Measurements from ENCODE around the gene AQP5.

Gene AQP5

GRCh38 chr12:49967042-49967776 lies 5.5 kb downstream of the AQP5 start:
- peak overlapping the region; percentile 16; the same call in 1 of the 2 replicates for H3K4me3 ChIP-seq (ENCODE audit: low read length)
- no peak overlapping the region for H3K27ac ChIP-seq (ENCODE audit: low read length)
- WGBS (ENCODE audit: insufficient coverage, insufficient read length) = no CpG with 5 or more reads among the region's 40 CpGs
- peak; percentile 54 for DNase-seq (ENCODE audit: low read depth, low spot score)
- H3K36me3 ChIP-seq (ENCODE audit: control insufficient read depth, insufficient read depth, low read length) = no peaks in the 10 kb centered on the region
- peaks cover 3% of the 10 kb centered on the region; the same call in 1 of the 2 replicates for H3K27me3 ChIP-seq (ENCODE audit: control insufficient read depth, insufficient read depth, low read length)
- no peaks in the 10 kb centered on the region for H3K9me3 ChIP-seq (ENCODE audit: control insufficient read depth, insufficient read depth, low read length)
- H3K4me1 ChIP-seq (ENCODE audit: control insufficient read depth, insufficient read depth, low read length) = 0 out of 2 replicates have a peak, but pooled peaks cover 1% of the 10 kb centered on the region

DNA sequence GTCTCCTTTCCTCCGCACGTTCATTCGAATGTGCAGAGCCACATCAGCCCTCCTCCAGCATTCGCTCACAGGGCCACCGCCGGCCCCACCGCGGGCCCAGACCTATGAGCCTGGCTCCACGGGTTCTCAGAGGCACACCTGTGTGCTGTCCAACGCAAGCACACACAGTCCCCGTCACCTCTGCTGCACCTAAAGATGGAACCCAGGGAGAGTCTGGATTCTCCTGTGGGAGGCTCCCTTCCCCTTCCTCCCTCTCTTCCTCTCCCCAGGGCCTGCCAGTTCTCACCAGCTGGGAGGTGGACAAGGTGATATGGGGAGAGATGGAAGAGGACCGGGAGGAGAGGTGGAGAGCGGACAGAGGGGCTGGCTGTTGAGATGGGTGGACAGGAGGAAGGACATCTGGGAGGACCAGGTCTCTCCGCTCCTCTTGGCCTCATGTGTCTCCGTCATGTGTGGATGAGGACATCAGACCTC lies 6.1 kb downstream of the AQP5 start:
- DNase-seq (ENCODE audit: low read depth, low spot score) = no peak
- H3K36me3 ChIP-seq (ENCODE audit: control insufficient read depth, insufficient read depth, low read length) = no peaks in the 10 kb centered on the region
- no peaks in the 10 kb centered on the region; the same call in 1 of the 2 replicates for H3K27me3 ChIP-seq (ENCODE audit: control insufficient read depth, insufficient read depth, low read length)
- no peak overlapping the region for H3K27ac ChIP-seq (ENCODE audit: low read length)
- H3K9me3 ChIP-seq (ENCODE audit: control insufficient read depth, insufficient read depth, low read length) = no peaks in the 10 kb centered on the region
- 0 out of 2 replicates have a peak, but pooled peaks cover 1% of the 10 kb centered on the region for H3K4me1 ChIP-seq (ENCODE audit: control insufficient read depth, insufficient read depth, low read length)
- WGBS (ENCODE audit: insufficient coverage, insufficient read length) = no CpG with 5 or more reads among the region's 15 CpGs
- H3K4me3 ChIP-seq (ENCODE audit: low read length) = peak overlapping the region; percentile 7; the same call in 1 of the 2 replicates

DNA sequence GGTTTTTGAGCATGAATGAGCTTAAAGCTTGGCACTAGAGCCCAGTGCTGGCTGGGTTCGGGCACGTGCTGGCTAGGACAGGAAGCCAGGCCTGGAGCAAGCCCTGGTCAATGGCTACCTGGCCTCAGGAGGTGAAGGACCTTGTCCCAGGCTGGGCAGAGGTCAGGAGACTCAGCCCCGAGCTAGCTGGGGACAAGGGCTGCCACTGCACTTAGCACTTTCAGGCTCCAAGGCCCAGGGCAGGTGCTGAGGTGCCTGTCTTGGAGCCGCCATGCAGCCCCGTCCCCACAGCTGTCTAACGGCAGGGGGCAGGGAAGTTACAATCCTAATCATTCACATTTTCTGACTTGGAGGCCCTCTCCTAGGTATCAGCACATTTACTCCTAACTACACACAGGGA lies 6.8 kb downstream of the AQP5 start:
- H3K27me3 ChIP-seq (ENCODE audit: control insufficient read depth, insufficient read depth, low read length) = no peaks in the 10 kb centered on the region; the same call in 1 of the 2 replicates
- H3K36me3 ChIP-seq (ENCODE audit: control insufficient read depth, insufficient read depth, low read length) = no peaks in the 10 kb centered on the region
- WGBS (ENCODE audit: insufficient coverage, insufficient read length) = no CpG with 5 or more reads among the region's 6 CpGs

GRCh38 chr12:49969027-49969426 lies 7.4 kb downstream of the AQP5 start:
- DNase-seq (ENCODE audit: low read depth, low spot score) = no peak
- Histone ChIP-seq H3K9me3 (ENCODE audit: control insufficient read depth, insufficient read depth, low read length) (no peaks in the 10 kb centered on the region), H3K4me1 (ENCODE audit: control insufficient read depth, insufficient read depth, low read length) (0 out of 2 replicates have a peak, but pooled peaks cover 1% of the 10 kb centered on the region), H3K36me3 (ENCODE audit: control insufficient read depth, insufficient read depth, low read length) (no peaks in the 10 kb centered on the region), H3K4me3 (ENCODE audit: low read length) (no peak overlapping the region), H3K27ac (ENCODE audit: low read length) (no peak overlapping the region), H3K27me3 (ENCODE audit: control insufficient read depth, insufficient read depth, low read length) (no peaks in the 10 kb centered on the region; the same call in 1 of the 2 replicates)
- WGBS (ENCODE audit: insufficient coverage, insufficient read length) = no CpG with 5 or more reads among the region's 5 CpGs

More for the DNA sequence above, 6.8 kb downstream of the AQP5 start:
- Histone ChIP-seq H3K9me3 (ENCODE audit: control insufficient read depth, insufficient read depth, low read length) (no peaks in the 10 kb centered on the region), H3K4me1 (ENCODE audit: control insufficient read depth, insufficient read depth, low read length) (0 out of 2 replicates have a peak, but pooled peaks cover 1% of the 10 kb centered on the region), H3K27ac (ENCODE audit: low read length) (no peak overlapping the region), H3K4me3 (ENCODE audit: low read length) (no peak overlapping the region)
- DNase-seq (ENCODE audit: low read depth, low spot score) = no peak

DNA sequence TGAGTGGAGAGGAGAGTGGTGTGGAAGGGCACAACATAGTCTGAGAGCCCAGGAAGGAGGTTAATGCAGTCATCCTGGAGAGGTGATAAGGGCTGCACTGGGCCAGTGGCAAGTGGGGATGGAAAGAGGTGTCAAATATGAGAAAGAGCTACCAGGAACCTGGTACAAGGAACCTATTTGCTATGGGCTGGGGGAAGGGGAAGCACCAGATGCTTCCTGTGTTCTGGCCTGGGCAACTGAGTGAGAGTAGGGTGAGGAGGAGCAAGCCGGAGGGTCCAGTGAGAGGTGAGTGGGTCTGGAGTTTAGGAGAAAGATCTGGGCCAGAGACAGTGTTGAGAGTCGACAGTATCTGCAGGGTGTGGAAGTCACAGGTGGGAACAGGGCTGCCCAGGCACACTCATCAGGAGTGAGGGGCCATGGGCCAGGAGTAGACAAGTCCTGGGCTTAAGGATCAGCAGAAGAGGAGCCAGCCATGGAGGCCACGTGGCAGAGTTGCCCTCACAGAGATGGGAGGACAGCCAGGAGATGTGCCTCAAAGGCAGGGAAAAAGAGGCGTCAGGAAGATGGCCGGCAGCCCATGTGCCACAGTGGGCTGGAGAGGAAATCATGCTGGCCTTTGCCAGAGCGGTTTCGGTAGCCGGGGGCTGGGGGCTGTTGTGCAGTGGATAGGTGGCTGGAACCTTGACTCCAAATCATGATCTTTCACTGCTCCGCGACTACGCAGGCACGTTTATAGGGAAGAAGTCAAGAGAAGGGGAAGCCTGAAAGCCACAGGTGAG lies 8.2 kb downstream of the AQP5 start:
- DNase-seq (ENCODE audit: low read depth, low spot score) = no peak
- H3K9me3 ChIP-seq (ENCODE audit: control insufficient read depth, insufficient read depth, low read length) = no peaks in the 10 kb centered on the region
- H3K4me3 ChIP-seq (ENCODE audit: low read length) = no peak overlapping the region
- no peaks in the 10 kb centered on the region for H3K36me3 ChIP-seq (ENCODE audit: control insufficient read depth, insufficient read depth, low read length)
- no peaks in the 10 kb centered on the region; the same call in 1 of the 2 replicates for H3K27me3 ChIP-seq (ENCODE audit: control insufficient read depth, insufficient read depth, low read length)
- H3K4me1 ChIP-seq (ENCODE audit: control insufficient read depth, insufficient read depth, low read length) = 0 out of 2 replicates have a peak, but pooled peaks cover 1% of the 10 kb centered on the region
- no peak overlapping the region for H3K27ac ChIP-seq (ENCODE audit: low read length)
- no CpG with 5 or more reads among the region's 12 CpGs for WGBS (ENCODE audit: insufficient coverage, insufficient read length)

DNA sequence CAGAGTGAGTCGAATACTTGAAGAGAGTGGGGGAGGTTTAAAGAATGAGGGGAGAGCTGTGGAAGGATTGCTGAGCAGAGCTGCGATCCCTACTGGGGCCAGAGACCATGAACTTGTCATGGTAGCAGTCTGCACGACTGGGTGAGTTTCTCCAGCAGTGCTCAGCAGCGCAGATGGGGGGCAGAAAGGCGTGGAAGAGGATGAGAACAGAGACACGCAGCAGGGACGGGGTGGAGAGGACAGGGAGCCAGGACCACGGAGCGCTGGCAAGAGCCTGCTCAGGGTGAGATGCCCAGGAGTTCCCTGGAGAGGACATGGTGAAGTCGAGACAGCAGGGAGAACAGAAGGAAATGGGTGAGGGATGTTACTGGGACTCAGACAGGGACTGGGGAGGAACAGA lies 9.0 kb downstream of the AQP5 start:
- Histone ChIP-seq H3K36me3 (ENCODE audit: control insufficient read depth, insufficient read depth, low read length) (no peaks in the 10 kb centered on the region), H3K27ac (ENCODE audit: low read length) (no peak overlapping the region), H3K4me1 (ENCODE audit: control insufficient read depth, insufficient read depth, low read length) (0 out of 2 replicates have a peak, but pooled peaks cover 1% of the 10 kb centered on the region), H3K4me3 (ENCODE audit: low read length) (no peak overlapping the region), H3K9me3 (ENCODE audit: control insufficient read depth, insufficient read depth, low read length) (no peaks in the 10 kb centered on the region), H3K27me3 (ENCODE audit: control insufficient read depth, insufficient read depth, low read length) (no peaks in the 10 kb centered on the region; the same call in 1 of the 2 replicates)
- no peak for DNase-seq (ENCODE audit: low read depth, low spot score)
- no CpG with 5 or more reads among the region's 10 CpGs for WGBS (ENCODE audit: insufficient coverage, insufficient read length)

DNA sequence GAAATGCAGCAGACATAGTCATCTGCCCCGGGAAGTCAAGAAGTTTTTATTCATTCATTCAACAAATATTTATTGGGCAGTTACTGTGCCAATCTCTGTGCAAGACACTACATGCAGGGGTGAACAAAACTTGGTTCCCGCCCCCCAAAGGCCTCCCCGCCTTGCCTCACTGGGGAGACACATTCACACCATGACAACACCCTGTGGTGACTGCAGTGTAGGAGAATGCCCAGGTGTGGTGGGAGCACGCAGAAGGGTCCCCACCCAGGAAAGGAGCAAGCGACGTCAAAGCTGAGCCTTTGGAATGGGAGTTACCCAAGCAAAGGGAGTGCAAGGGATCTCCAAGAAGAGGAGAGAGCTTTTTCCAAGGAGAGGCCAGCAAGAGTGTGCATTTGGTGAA lies 9.5 kb downstream of the AQP5 start:
- no CpG with 5 or more reads among the region's 6 CpGs for WGBS (ENCODE audit: insufficient coverage, insufficient read length)
- no peak overlapping the region for H3K27ac ChIP-seq (ENCODE audit: low read length)

DNA sequence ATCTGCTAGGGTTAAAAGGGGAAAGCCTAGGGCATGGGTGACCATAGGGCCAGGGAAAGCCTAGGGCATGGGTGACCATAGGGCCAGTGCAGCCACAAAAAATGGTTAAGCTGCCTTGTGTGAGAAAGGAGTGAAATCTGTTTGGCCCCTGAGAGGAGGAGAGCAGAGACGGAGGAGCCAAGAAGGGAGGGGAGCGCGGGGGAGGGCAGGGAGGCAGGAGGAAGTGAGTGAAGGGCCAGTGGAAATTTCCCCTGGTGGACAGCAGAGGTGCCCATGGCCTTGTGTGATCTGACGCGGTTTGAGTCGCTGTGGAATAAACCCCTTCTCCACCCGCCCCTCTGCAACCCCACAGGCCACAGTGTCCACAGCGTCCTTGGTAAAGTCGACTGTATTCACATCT lies 10.5 kb downstream of the AQP5 start:
- no peak for DNase-seq (ENCODE audit: low read depth, low spot score)
- no peaks in the 10 kb centered on the region for H3K36me3 ChIP-seq (ENCODE audit: control insufficient read depth, insufficient read depth, low read length)
- no peak overlapping the region for H3K27ac ChIP-seq (ENCODE audit: low read length)
- no CpG with 5 or more reads among the region's 9 CpGs for WGBS (ENCODE audit: insufficient coverage, insufficient read length)
- H3K27me3 ChIP-seq (ENCODE audit: control insufficient read depth, insufficient read depth, low read length) = no peaks in the 10 kb centered on the region; the same call in 1 of the 2 replicates
- H3K4me3 ChIP-seq (ENCODE audit: low read length) = no peak overlapping the region
- H3K9me3 ChIP-seq (ENCODE audit: control insufficient read depth, insufficient read depth, low read length) = no peaks in the 10 kb centered on the region
- H3K4me1 ChIP-seq (ENCODE audit: control insufficient read depth, insufficient read depth, low read length) = 0 out of 2 replicates have a peak, but pooled peaks cover 1% of the 10 kb centered on the region

More for the DNA sequence above, 9.5 kb downstream of the AQP5 start:
- no peak overlapping the region for H3K4me3 ChIP-seq (ENCODE audit: low read length)
- no peak for DNase-seq (ENCODE audit: low read depth, low spot score)
- no peaks in the 10 kb centered on the region for H3K9me3 ChIP-seq (ENCODE audit: control insufficient read depth, insufficient read depth, low read length)
- no peaks in the 10 kb centered on the region for H3K36me3 ChIP-seq (ENCODE audit: control insufficient read depth, insufficient read depth, low read length)
- no peaks in the 10 kb centered on the region; the same call in 1 of the 2 replicates for H3K27me3 ChIP-seq (ENCODE audit: control insufficient read depth, insufficient read depth, low read length)
- H3K4me1 ChIP-seq (ENCODE audit: control insufficient read depth, insufficient read depth, low read length) = 0 out of 2 replicates have a peak, but pooled peaks cover 1% of the 10 kb centered on the region

- Histone ChIP-seq H3K36me3 (ENCODE audit: control insufficient read depth, insufficient read depth, low read length) (no peaks in the 10 kb centered on the region), H3K4me1 (ENCODE audit: control insufficient read depth, insufficient read depth, low read length) (no peaks in the 10 kb centered on the region), H3K4me3 (ENCODE audit: low read length) (no peak within 1 kb of the TSS), H3K27ac (ENCODE audit: low read length) (no peak within 1 kb of the TSS), H3K9me3 (ENCODE audit: control insufficient read depth, insufficient read depth, low read length) (no peaks in the 10 kb centered on the region), H3K27me3 (ENCODE audit: control insufficient read depth, insufficient read depth, low read length) (no peaks in the 10 kb centered on the region; the same call in 1 of the 2 replicates)
- DNase-seq (ENCODE audit: low read depth, low spot score) = no peak
- no CpG with 5 or more reads among the region's 18 CpGs for WGBS (ENCODE audit: insufficient coverage, insufficient read length)
Measured at GRCh38 chr12:49972641-49973360, 11.1 kb downstream of the AQP5 start, which contains the start of gene AQP6. AQP6 (plus strand) TSS chr12:49972947; CDS start chr12:49973174, 227 bp downstream.

All from iPS DF 6.9 (cell line).